Fibroblast of villous mesenchyme (primary cell): ENCODE data around the gene KLK12. TPM values are rescaled to one million over a fixed set of nuclear protein-coding genes. Genes with fewer than 3 reads are reported as not detected.

ENCODE experiments used
- DNase-seq: peaks from one replicate; pipeline ENCODE4 v3.0.0-alpha.2; 2010; ENCODE audit warnings: low read depth
- H3K4me3 ChIP-seq: 2 replicates; pipeline ENCODE4 v1.5.1; 2011; ENCODE audit warnings: low read depth, mild to moderate bottlenecking, low read length
- CTCF ChIP-seq: IDR thresholded peaks from 2 replicates; pipeline ENCODE4 v1.5.1; 2012; ENCODE audit warnings: low read depth, mild to moderate bottlenecking, low read length; ENCODE audit not compliant: insufficient read depth
- total RNA-seq: library from RNA; depleted of rRNA; stranded (reverse); fragments of >200 nt; gene quantifications from 2 replicates; pipeline ENCODE4 v1.2.3, GENCODE V29; 2012

KLK12 gene
- total RNA-seq, 1 donor = not detected

- no peak overlapping the region for H3K4me3 ChIP-seq
- DNase-seq = no peak
- no peak for TF ChIP-seq CTCF
These were observed 25.5 kb downstream of the KLK12 start for GRCh38 chr19:51009061-51009891.

GRCh38 chr19:51007488-51007887 is 27.3 kb downstream of the KLK12 start:
- DNase-seq = no peak
- TF ChIP-seq CTCF = no peak
- no peak overlapping the region for H3K4me3 ChIP-seq

GRCh38 chr19:51006406-51006805 is 28.4 kb downstream of the KLK12 start:
- no peak for DNase-seq
- no peak for TF ChIP-seq CTCF
- no peak overlapping the region for H3K4me3 ChIP-seq

- no peak for TF ChIP-seq CTCF
- H3K4me3 ChIP-seq = no peak overlapping the region
- no peak for DNase-seq
These were observed 29.6 kb downstream of the KLK12 start for GRCh38 chr19:51005248-51005647.

- TF ChIP-seq CTCF = no peak
- H3K4me3 ChIP-seq = no peak overlapping the region
- DNase-seq = no peak
These were observed 31.5 kb downstream of the KLK12 start for GRCh38 chr19:51003316-51003715.

GRCh38 chr19:51002542-51003311 is 32.1 kb downstream of the KLK12 start:
- H3K4me3 ChIP-seq = no peak overlapping the region
- DNase-seq = no peak
- TF ChIP-seq CTCF = no peak
